Measurements from ENCODE around the gene LGALS3. TPM values are rescaled to one million over a fixed set of nuclear protein-coding genes. Genes with fewer than 3 reads are reported as not detected.

Gene LGALS3
- polyA plus RNA-seq, 1 donor (not counting 4 experiments of a cell fraction or from before 2014, with no cell fraction given), result 193 TPM

GRCh38 chr14:55136241-55136640 lies 7.2 kb downstream of the LGALS3 start:
- H3K9ac ChIP-seq (ENCODE audit: control insufficient read depth, extremely low read depth, insufficient read depth, low read length), result peak overlapping the region; percentile 9
- H4K20me1 ChIP-seq (ENCODE audit: control insufficient read depth, extremely low read depth, insufficient read depth, low read length), result peaks cover 7% of the 10 kb centered on the region
- no peaks in the 10 kb centered on the region for H3K9me3 ChIP-seq (ENCODE audit: control insufficient read depth, low read depth, low read length)
- peak overlapping the region; percentile 49 for H3K4me2 ChIP-seq (ENCODE audit: control insufficient read depth, extremely low read depth, insufficient read depth, low read depth, low read length)
- H3K79me2 ChIP-seq (ENCODE audit: control insufficient read depth, insufficient read depth, low read length), result peaks cover 72% of the 10 kb centered on the region
- dilution Hi-C loops (cut with MboI; ENCODE audit: extremely low pct_ligation_motif_present, low sequenced_read_pairs), result no loop called here
- no peak overlapping the region for H2AFZ ChIP-seq (ENCODE audit: control insufficient read depth, low read length)
- TF ChIP-seq EZH2 (IDR thresholded peaks at IDR 0.05; ENCODE audit: low read length) (no peak), CTCF (optimal IDR thresholded peaks at IDR 0.05 in 1 of 3, IDR thresholded peaks at IDR 0.05 in 1 of 3, conservative IDR thresholded peaks at IDR 0.05 in 1 of 3; ENCODE audit: extremely low read depth in 1 of 3, insufficient read depth in 2 of 3, low read length in 3 of 3) (no peak)
- H3K4me1 ChIP-seq (ENCODE audit: control insufficient read depth, extremely low read depth, insufficient read depth, low read length), result peaks cover 32% of the 10 kb centered on the region
- FAIRE-seq (no peak), DNase-seq (ENCODE audit: low read depth, low spot score) (no peak)
- H3K9me1 ChIP-seq (ENCODE audit: control insufficient read depth, extremely low read depth, insufficient read depth, low read length), result peaks cover 7% of the 10 kb centered on the region
- no peaks in the 10 kb centered on the region for H3K27me3 ChIP-seq (ENCODE audit: control insufficient read depth, extremely low read depth, insufficient read depth, low read length)
- H3K4me3 ChIP-seq (ENCODE audit: control insufficient read depth in 2 of 3, extremely low read depth in 1 of 3, insufficient read depth in 2 of 3, low read depth in 1 of 3, low read length in 3 of 3), result no peak overlapping the region
- peaks cover 31 to 55% of the 10 kb centered on the region in 2 experiments for H3K36me3 ChIP-seq (ENCODE audit: control insufficient read depth in 2 of 2, extremely low read depth in 1 of 2, insufficient read depth in 2 of 2, low read length in 2 of 2)
- H3K27ac ChIP-seq (ENCODE audit: control insufficient read depth, insufficient read depth, low read length), result peak overlapping the region; percentile 44

DNA sequence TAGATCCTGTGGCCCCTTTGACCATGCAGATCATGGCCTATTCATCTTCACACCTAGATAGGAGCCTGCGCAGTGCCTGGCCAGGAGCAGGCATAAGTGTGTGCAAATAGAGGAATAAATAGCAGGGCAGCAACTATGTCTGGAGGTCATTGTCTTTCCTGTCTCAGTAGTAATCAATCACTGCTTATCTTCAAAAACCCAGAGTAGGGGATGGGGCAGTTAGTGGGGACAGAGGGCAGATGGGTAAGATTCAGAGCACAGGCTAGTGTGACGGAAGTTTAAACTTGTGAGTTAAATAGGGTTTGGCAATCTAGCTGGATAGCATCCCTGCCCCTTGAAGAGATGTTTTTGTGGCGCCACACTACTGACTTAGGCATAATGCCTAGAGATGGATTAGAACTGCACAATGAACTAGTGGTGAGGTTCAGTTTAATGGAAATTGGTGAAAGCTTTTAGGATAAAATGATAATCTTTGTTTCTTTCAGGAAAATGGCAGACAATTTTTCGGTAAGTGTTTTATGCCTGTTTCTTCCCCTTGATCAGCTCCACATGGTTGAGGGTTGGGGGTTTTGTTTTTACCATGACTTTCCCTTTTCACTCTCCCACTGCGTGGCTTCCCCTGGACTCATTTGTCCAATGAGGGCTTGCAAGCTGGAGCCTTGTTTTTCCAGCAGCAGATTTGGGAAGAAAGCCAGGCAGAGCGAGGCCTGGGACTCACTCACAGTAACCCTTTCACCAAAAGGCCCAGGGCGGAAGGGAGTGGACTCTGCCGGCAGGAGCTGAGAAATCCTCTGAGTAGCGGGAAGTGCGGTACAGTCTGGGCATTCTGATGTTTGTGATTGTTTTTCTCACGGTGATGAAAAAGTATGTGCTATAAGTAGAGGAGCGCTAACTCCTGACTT lies 8.1 kb downstream of the LGALS3 start:
- H3K27me3 ChIP-seq (ENCODE audit: control insufficient read depth, extremely low read depth, insufficient read depth, low read length), result no peaks in the 10 kb centered on the region
- peak overlapping the region; percentile 22 for H3K4me2 ChIP-seq (ENCODE audit: control insufficient read depth, extremely low read depth, insufficient read depth, low read depth, low read length)
- no peaks in the 10 kb centered on the region for H3K9me3 ChIP-seq (ENCODE audit: control insufficient read depth, low read depth, low read length)
- no peak for TF ChIP-seq EZH2 (IDR thresholded peaks at IDR 0.05; ENCODE audit: low read length)
- no peak for TF ChIP-seq CTCF (optimal IDR thresholded peaks at IDR 0.05 in 1 of 3, IDR thresholded peaks at IDR 0.05 in 1 of 3, conservative IDR thresholded peaks at IDR 0.05 in 1 of 3; ENCODE audit: extremely low read depth in 1 of 3, insufficient read depth in 2 of 3, low read length in 3 of 3)
- no peak overlapping the region for H3K9ac ChIP-seq (ENCODE audit: control insufficient read depth, extremely low read depth, insufficient read depth, low read length)
- H3K36me3 ChIP-seq (ENCODE audit: control insufficient read depth in 2 of 2, extremely low read depth in 1 of 2, insufficient read depth in 2 of 2, low read length in 2 of 2), result peaks cover 34 to 62% of the 10 kb centered on the region in 2 experiments
- peaks cover 7% of the 10 kb centered on the region for H3K9me1 ChIP-seq (ENCODE audit: control insufficient read depth, extremely low read depth, insufficient read depth, low read length)
- no peak overlapping the region for H3K4me3 ChIP-seq (ENCODE audit: control insufficient read depth in 2 of 3, extremely low read depth in 1 of 3, insufficient read depth in 2 of 3, low read depth in 1 of 3, low read length in 3 of 3)
- dilution Hi-C loops (cut with MboI; ENCODE audit: extremely low pct_ligation_motif_present, low sequenced_read_pairs), result no loop called here
- H3K4me1 ChIP-seq (ENCODE audit: control insufficient read depth, extremely low read depth, insufficient read depth, low read length), result peaks cover 23% of the 10 kb centered on the region
- FAIRE-seq, result no peak
- peak overlapping the region; percentile 10 for H3K27ac ChIP-seq (ENCODE audit: control insufficient read depth, insufficient read depth, low read length)
- peaks cover 63% of the 10 kb centered on the region for H3K79me2 ChIP-seq (ENCODE audit: control insufficient read depth, insufficient read depth, low read length)
- DNase-seq (ENCODE audit: low read depth, low spot score), result no peak
- no peak overlapping the region for H2AFZ ChIP-seq (ENCODE audit: control insufficient read depth, low read length)
- peaks cover 8% of the 10 kb centered on the region for H4K20me1 ChIP-seq (ENCODE audit: control insufficient read depth, extremely low read depth, insufficient read depth, low read length)

All from keratinocyte (primary cell).